Ovary (tissue), 9 donors: ENCODE data around the gene ZNF280D. TPM values are rescaled to one million over a fixed set of nuclear protein-coding genes. Genes with fewer than 3 reads are reported as not detected.
A peak's percentile ranks its signal among the peaks of the same experiment; 100 is the strongest.

Experiments used
- DNase-seq, 5 donors: peaks; one replicate each; pipeline ENCODE4 v3.0.0-alpha.2; 2019 to 2020
- H3K27ac ChIP-seq, 2 donors: fragments of 200-600 bp; one replicate each; pipeline versions ENCODE4 v1.5.1 to v1.8.0; 2019 to 2022
- H3K27me3 ChIP-seq: fragments of 200-600 bp; one replicate; pipeline ENCODE4 v1.8.0; 2022
- H3K36me3 ChIP-seq: fragments of 200-600 bp; sonication (generic); one replicate; pipeline ENCODE4 v1.5.1; 2019
- H3K4me1 ChIP-seq: one replicate; pipeline ENCODE4 v1.8.1; 2013; ENCODE audit warnings: mild to moderate bottlenecking, moderate library complexity; ENCODE audit not compliant: insufficient read depth
- H3K4me3 ChIP-seq: fragments of 200-600 bp; sonication (generic); one replicate; pipeline ENCODE4 v1.5.1; 2017
- H3K9me3 ChIP-seq, 2 donors: fragments of 200-600 bp in 1 of 2; sonication (generic) in 1 of 2; one replicate each; pipeline versions ENCODE4 v1.5.1 to v1.8.1; 2013 to 2019; ENCODE audit warnings: mild to moderate bottlenecking in 1 of 2, moderate library complexity in 1 of 2
- EP300 ChIP-seq: sonication (generic); formaldehyde crosslinking; IDR thresholded peaks from one replicate; pipeline ENCODE4 v1.6.1; 2017; ENCODE audit warnings: antibody characterized with exemption
- POLR2A ChIP-seq: fragments of 450-650 bp; IDR thresholded peaks from one replicate; pipeline ENCODE4 v1.6.1; 2017; ENCODE audit warnings: antibody characterized with exemption, mild to moderate bottlenecking, moderate library complexity
- WGBS, 3 donors: extraction: QIAGEN DNeasy Blood & Tissue Kit in 1 of 3; methylation state at CpG; one replicate each; pipeline versions ENCODE4 v1.1.5 to v1.1.7; 2013 to 2017; 5-methylcytosine and 5-hydroxymethylcytosine counted together
- intact Hi-C, 4 donors: fragments of 100-400 bp; cut with DNase I; formaldehyde crosslinking; loops; one replicate each; pipeline versions ENCODE4 v1.11.0 to v1.15.1; 2022 to 2023
- polyA plus RNA-seq, 2 donors: library from polyadenylated mRNA; stranded (reverse); fragments of 200-250 nt in 1 of 2; fragments of 350-450 nt in 1 of 2; fragmentation: Illumina TruSeq in 1 of 2; extraction: RNeasy Lipid Tissue Mini Kit (QIAGEN cat#74804) in 1 of 2; gene quantifications; one replicate each; pipeline ENCODE4 v1.2.3, GENCODE V29; 2013 to 2014
- total RNA-seq, 7 donors: library from RNA; depleted of rRNA in 2 of 7; stranded (reverse); fragments of >200 nt in 2 of 7; fragmentation: NEBNext Ultra II Directional in 3 of 7; extraction: Animal tissue kit (Norgen Biotek cat#: 25700) in 3 of 7; gene quantifications; one replicate each; pipeline versions ENCODE4 v1.1.0 to v1.2.4, GENCODE V29; 2016 to 2023
- TF ChIP-seq, protein P1 (sequence below), 3 donors: fragments of 450-650 bp in 2 of 3; fragments of 200-600 bp in 1 of 3; IDR thresholded peaks; one replicate each; pipeline versions ENCODE4 v1.5.1 to v1.8.0; 2016 to 2022; ENCODE audit warnings: antibody characterized with exemption in 3 of 3, mild to moderate bottlenecking in 1 of 3
- donor health status: DM: no; HTN: no; CAD: no; lungs with moderate emphysema.
- donor health status: DM: no; HTN: no; CAD: no.
- donor health status: Bipolar disorder and iron deficiency.
- donor health status: DM: yes; HTN: yes; CAD: no.
- donor health status: DM: no; HTN: no; CAD: no.
- donor health status: DM: yes; HTN: yes; CAD: no.

ZNF280D gene
- total and polyA plus RNA-seq, 9 donors, result 27.3 to 66.0 (median 50.4) TPM

GRCh38 chr15:56763141-56763895 is 30.0 kb upstream of the ZNF280D start:
- intact Hi-C loops, result no loop called here
- DNase-seq, result no peak
- 86 to 94% (median 86%) methylated on average over 1 of the region's 1 CpG for WGBS, 3 donors
- H3K9me3 ChIP-seq, result no peaks in the 10 kb centered on the region
- no peak overlapping the region for H3K27ac ChIP-seq
- TF ChIP-seq EP300 (no peak), POLR2A (no peak)
- TF ChIP-seq, protein P1, sequence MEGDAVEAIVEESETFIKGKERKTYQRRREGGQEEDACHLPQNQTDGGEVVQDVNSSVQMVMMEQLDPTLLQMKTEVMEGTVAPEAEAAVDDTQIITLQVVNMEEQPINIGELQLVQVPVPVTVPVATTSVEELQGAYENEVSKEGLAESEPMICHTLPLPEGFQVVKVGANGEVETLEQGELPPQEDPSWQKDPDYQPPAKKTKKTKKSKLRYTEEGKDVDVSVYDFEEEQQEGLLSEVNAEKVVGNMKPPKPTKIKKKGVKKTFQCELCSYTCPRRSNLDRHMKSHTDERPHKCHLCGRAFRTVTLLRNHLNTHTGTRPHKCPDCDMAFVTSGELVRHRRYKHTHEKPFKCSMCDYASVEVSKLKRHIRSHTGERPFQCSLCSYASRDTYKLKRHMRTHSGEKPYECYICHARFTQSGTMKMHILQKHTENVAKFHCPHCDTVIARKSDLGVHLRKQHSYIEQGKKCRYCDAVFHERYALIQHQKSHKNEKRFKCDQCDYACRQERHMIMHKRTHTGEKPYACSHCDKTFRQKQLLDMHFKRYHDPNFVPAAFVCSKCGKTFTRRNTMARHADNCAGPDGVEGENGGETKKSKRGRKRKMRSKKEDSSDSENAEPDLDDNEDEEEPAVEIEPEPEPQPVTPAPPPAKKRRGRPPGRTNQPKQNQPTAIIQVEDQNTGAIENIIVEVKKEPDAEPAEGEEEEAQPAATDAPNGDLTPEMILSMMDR (IDR thresholded peaks at IDR 0.05), result no peak
- H3K4me3 ChIP-seq, result no peak overlapping the region
- H3K36me3 ChIP-seq, result no peaks in the 10 kb centered on the region
- no peaks in the 10 kb centered on the region for H3K27me3 ChIP-seq
- peaks cover 2% of the 10 kb centered on the region for H3K4me1 ChIP-seq

DNA sequence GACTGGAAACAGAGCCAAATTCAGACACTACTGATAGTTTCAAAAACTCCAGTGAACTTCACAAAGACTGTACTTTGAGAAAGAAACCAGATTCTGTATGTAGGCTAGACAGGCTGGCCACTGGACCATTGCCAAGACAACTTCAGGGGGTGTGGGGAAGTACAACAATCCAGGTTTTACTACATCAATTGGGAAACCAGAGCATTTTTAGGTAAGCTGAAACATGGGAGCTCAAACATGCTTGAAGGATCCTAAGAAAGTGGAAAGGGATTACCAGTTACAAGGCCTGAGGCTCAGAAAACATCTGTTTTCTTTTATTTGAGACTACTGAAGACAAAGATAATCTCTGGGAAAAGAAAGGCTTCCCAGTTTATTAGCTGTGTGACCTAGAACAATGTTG is 26.9 kb upstream of the ZNF280D start:
- TF ChIP-seq EP300 (no peak), POLR2A (no peak)
- TF ChIP-seq, protein P1 (IDR thresholded peaks at IDR 0.05), result no peak
- Histone ChIP-seq H3K27ac (no peak overlapping the region), H3K4me3 (no peak overlapping the region), H3K4me1 (peaks cover 2% of the 10 kb centered on the region), H3K36me3 (no peaks in the 10 kb centered on the region), H3K9me3 (no peaks in the 10 kb centered on the region), H3K27me3 (no peaks in the 10 kb centered on the region)
- no peak for DNase-seq
- intact Hi-C loops, result no loop called here

DNA sequence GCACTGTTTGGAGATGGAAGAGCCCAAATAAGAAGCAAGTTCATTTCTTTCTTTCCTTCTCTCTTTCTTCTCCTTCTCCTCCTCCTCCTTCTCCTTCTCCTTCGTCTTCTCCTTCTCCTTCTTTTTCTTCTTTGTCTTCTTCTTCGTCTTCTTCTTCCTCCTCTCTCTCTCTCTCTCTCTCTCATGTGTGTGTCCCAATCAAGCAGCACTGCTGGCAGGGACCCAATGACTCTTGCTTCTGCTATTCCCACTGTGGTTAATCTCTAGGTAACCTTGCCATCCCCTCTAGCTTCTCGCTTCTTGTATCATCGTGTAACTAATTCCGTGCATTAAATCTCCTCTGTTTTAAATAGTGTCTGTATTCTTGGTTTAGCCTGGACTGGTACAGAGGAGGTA is 26.1 kb upstream of the ZNF280D start:
- DNase-seq, result peak in 1 of 5 donors; percentile 43
- Histone ChIP-seq H3K9me3 (no peaks in the 10 kb centered on the region), H3K27me3 (no peaks in the 10 kb centered on the region), H3K36me3 (no peaks in the 10 kb centered on the region), H3K4me1 (peaks cover 2% of the 10 kb centered on the region), H3K27ac (no peak overlapping the region), H3K4me3 (no peak overlapping the region)
- 81 to 89% (median 84%) methylated on average over 4 to 5 of the region's 5 CpGs for WGBS, 3 donors
- TF ChIP-seq POLR2A, result no peak
- TF ChIP-seq, protein P1 (IDR thresholded peaks at IDR 0.05), result no peak
- no peak for TF ChIP-seq EP300
- intact Hi-C loops, result no loop called here

GRCh38 chr15:56758770-56759449 is 25.6 kb upstream of the ZNF280D start:
- Histone ChIP-seq H3K27ac (no peak overlapping the region), H3K4me3 (no peak overlapping the region), H3K27me3 (no peaks in the 10 kb centered on the region), H3K36me3 (no peaks in the 10 kb centered on the region), H3K4me1 (peaks cover 2% of the 10 kb centered on the region), H3K9me3 (no peaks in the 10 kb centered on the region)
- intact Hi-C loops, result no loop called here
- 96 to 99% (median 97%) methylated on average over 2 of the region's 2 CpGs for WGBS, 3 donors
- TF ChIP-seq EP300, result no peak
- TF ChIP-seq, protein P1 (IDR thresholded peaks at IDR 0.05), result no peak
- no peak for TF ChIP-seq POLR2A
- DNase-seq, result no peak
